ENCODE results near the gene KDELR1. TPM values are rescaled to one million over a fixed set of nuclear protein-coding genes. Genes with fewer than 3 reads are reported as not detected.

The KDELR1 gene
- total and polyA plus RNA-seq, 9 of the 15 experiments (the other 6 are each of a cell fraction or from before 2014, with no cell fraction given), result 6.1 to 165 (median 58.5) TPM

DNA sequence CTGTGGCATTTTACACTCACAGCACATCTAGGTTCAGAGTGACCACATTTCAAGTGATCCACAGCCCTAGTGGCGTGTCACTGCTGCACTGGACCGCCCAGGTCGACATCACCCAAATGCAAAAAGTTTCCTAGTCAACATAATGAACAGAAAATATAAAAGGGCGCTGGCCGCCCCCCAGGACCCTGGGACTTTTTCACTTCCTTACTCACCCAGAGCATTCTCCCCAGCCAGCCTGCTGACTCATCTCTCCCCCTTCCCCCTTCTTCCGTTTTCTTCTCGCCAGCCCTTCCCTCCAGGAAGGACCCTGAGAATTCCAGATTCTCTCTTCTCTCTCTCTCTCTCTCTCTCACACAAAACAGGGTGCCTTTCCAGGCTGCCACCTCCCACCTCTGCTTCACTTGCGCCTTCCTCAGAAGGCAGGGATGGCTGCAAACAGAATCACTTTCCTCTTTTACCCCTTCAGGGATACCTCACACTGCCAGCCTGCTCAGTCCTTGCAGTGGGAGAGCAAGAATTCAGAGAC is 33.4 kb upstream of the KDELR1 start (continued):
- TF ChIP-seq SMAD4 (CRISPR knock-in tag; conservative IDR thresholded peaks at IDR 0.05) (peak; percentile 52), ZNF384 (IDR thresholded peaks at IDR 0.05; ENCODE audit: low read depth, low read length) (no peak), IRF2 (CRISPR knock-in tag; IDR thresholded peaks at IDR 0.05) (no peak), ZNF143 (CRISPR knock-in tag; IDR thresholded peaks at IDR 0.05) (no peak), TRIM24 (IDR thresholded peaks at IDR 0.05) (peak in 1 of 2 experiments; percentile 56; a peak in 1 of 4 replicates), ZNF764 (CRISPR knock-in tag; IDR thresholded peaks at IDR 0.05; ENCODE audit: low read depth) (no peak), SMARCE1 (IDR thresholded peaks at IDR 0.05) (peak; percentile 92), ELF2 (CRISPR knock-in tag; IDR thresholded peaks at IDR 0.05) (no peak), KLF6 (CRISPR knock-in tag; IDR thresholded peaks at IDR 0.05; ENCODE audit: borderline replicate concordance) (0 out of 2 replicates have a peak, but pooled peaks have one; percentile 27), NELFE (IDR thresholded peaks at IDR 0.05; ENCODE audit: insufficient read depth, insufficient read length) (no peak), ZNF232 (CRISPR knock-in tag; IDR thresholded peaks at IDR 0.05) (no peak), ZNF174 (CRISPR knock-in tag; IDR thresholded peaks at IDR 0.05) (no peak), GATA2 (CRISPR knock-in tag; IDR thresholded peaks at IDR 0.05) (no peak), PPARD (CRISPR knock-in tag; IDR thresholded peaks at IDR 0.05) (no peak), ZNF785 (CRISPR knock-in tag; IDR thresholded peaks at IDR 0.05) (no peak), ATF7 (IDR thresholded peaks at IDR 0.05) (peak; percentile 53), C11orf30 (IDR thresholded peaks at IDR 0.05; ENCODE audit: low read depth) (peak; percentile 95), ZFX (CRISPR knock-in tag; IDR thresholded peaks at IDR 0.05) (no peak), FOXM1 (IDR thresholded peaks at IDR 0.05; ENCODE audit: low read depth) (no peak), FOXM1 (CRISPR knock-in tag; IDR thresholded peaks at IDR 0.05; ENCODE audit: low read depth) (no peak)
- TF ChIP-seq, protein P1, sequence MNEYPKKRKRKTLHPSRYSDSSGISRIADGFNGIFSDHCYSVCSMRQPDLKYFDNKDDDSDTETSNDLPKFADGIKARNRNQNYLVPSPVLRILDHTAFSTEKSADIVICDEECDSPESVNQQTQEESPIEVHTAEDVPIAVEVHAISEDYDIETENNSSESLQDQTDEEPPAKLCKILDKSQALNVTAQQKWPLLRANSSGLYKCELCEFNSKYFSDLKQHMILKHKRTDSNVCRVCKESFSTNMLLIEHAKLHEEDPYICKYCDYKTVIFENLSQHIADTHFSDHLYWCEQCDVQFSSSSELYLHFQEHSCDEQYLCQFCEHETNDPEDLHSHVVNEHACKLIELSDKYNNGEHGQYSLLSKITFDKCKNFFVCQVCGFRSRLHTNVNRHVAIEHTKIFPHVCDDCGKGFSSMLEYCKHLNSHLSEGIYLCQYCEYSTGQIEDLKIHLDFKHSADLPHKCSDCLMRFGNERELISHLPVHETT (CRISPR knock-in tag; conservative IDR thresholded peaks at IDR 0.05 in 1 of 2, IDR thresholded peaks at IDR 0.05 in 1 of 2), result no peak
- TF ChIP-seq, protein P2, sequence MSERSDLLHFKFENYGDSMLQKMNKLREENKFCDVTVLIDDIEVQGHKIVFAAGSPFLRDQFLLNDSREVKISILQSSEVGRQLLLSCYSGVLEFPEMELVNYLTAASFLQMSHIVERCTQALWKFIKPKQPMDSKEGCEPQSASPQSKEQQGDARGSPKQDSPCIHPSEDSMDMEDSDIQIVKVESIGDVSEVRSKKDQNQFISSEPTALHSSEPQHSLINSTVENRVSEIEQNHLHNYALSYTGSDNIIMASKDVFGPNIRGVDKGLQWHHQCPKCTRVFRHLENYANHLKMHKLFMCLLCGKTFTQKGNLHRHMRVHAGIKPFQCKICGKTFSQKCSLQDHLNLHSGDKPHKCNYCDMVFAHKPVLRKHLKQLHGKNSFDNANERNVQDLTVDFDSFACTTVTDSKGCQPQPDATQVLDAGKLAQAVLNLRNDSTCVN (CRISPR knock-in tag; IDR thresholded peaks at IDR 0.05), result no peak
- TF ChIP-seq, protein P3, sequence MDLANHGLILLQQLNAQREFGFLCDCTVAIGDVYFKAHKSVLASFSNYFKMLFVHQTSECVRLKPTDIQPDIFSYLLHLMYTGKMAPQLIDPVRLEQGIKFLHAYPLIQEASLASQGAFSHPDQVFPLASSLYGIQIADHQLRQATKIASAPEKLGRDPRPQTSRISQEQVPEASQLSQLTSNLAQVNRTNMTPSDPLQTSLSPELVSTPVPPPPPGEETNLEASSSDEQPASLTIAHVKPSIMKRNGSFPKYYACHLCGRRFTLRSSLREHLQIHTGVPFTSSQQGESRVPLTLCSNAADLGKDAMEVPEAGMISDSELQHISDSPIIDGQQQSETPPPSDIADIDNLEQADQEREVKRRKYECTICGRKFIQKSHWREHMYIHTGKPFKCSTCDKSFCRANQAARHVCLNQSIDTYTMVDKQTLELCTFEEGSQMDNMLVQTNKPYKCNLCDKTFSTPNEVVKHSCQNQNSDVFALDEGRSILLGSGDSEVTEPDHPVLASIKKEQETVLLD (IDR thresholded peaks at IDR 0.05), result peak; percentile 62; the same call in 1 of the 2 replicates
- TF ChIP-seq, protein P4, sequence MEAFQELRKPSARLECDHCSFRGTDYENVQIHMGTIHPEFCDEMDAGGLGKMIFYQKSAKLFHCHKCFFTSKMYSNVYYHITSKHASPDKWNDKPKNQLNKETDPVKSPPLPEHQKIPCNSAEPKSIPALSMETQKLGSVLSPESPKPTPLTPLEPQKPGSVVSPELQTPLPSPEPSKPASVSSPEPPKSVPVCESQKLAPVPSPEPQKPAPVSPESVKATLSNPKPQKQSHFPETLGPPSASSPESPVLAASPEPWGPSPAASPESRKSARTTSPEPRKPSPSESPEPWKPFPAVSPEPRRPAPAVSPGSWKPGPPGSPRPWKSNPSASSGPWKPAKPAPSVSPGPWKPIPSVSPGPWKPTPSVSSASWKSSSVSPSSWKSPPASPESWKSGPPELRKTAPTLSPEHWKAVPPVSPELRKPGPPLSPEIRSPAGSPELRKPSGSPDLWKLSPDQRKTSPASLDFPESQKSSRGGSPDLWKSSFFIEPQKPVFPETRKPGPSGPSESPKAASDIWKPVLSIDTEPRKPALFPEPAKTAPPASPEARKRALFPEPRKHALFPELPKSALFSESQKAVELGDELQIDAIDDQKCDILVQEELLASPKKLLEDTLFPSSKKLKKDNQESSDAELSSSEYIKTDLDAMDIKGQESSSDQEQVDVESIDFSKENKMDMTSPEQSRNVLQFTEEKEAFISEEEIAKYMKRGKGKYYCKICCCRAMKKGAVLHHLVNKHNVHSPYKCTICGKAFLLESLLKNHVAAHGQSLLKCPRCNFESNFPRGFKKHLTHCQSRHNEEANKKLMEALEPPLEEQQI (IDR thresholded peaks at IDR 0.05), result no peak

All from K562 (cell line).